Fibroblast of mammary gland (primary cell): ENCODE measurements around the gene DVL2.

ENCODE experiments used
- DNase-seq: peaks from one replicate; pipeline ENCODE4 v3.0.0-alpha.2; 2010; ENCODE audit warnings: low read depth
- H3K4me3 ChIP-seq: 2 replicates; pipeline ENCODE4 v1.5.1; 2011; ENCODE audit warnings: low read depth, mild to moderate bottlenecking, low read length, moderate library complexity; ENCODE audit not compliant: control insufficient read depth
- TF ChIP-seq, protein P1 (sequence below): conservative IDR thresholded peaks from 2 replicates; pipeline ENCODE4 v1.5.1; 2011; ENCODE audit warnings: low read depth, low read length, inconsistent platforms; ENCODE audit not compliant: control insufficient read depth, insufficient read depth

Gene DVL2

DNA sequence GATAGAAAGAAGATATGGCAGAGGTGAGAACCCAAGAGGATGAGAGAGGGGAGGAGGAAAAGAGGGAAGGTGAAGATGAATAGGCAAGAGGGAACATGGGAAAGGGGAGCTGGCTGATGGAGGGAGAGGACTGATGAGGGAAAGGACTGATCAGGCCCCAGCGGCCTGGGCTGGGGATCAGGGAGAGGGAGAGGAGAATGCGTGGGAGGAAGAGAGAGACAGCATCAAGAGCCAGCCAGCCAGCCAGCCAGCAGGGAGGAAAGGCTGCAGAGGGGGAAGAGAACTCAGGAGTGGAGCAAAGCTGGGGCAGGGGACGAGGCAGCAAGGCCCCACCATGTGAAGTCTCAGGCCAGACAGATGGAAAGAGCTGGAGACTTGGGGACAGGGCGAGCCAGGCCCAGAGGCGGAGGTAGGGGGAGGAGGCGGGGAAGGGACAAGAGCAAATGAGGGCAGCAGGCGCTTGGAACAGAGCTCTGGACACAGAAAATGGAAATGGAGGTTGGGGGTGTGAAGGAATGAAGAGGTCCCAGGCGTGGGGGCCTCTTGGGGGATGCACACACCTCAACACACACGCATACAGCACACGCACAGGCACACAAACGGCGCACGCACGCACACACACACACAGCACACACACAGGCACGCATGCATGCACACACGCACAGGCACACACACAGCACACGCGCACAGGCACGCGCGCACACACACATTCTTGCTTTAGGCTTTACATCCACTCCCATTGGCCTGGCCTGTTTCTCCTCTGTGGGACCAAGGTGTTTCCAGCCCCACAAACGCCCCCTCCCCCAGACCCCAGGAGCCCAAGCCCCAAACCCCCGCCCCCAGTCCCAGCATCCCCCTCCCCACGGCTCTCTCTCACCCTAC is 27.0 kb downstream of the DVL2 start:
- TF ChIP-seq, protein P1, sequence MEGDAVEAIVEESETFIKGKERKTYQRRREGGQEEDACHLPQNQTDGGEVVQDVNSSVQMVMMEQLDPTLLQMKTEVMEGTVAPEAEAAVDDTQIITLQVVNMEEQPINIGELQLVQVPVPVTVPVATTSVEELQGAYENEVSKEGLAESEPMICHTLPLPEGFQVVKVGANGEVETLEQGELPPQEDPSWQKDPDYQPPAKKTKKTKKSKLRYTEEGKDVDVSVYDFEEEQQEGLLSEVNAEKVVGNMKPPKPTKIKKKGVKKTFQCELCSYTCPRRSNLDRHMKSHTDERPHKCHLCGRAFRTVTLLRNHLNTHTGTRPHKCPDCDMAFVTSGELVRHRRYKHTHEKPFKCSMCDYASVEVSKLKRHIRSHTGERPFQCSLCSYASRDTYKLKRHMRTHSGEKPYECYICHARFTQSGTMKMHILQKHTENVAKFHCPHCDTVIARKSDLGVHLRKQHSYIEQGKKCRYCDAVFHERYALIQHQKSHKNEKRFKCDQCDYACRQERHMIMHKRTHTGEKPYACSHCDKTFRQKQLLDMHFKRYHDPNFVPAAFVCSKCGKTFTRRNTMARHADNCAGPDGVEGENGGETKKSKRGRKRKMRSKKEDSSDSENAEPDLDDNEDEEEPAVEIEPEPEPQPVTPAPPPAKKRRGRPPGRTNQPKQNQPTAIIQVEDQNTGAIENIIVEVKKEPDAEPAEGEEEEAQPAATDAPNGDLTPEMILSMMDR: no peak
- DNase-seq: peak; percentile 48
- H3K4me3 ChIP-seq: no peak overlapping the region

DNA sequence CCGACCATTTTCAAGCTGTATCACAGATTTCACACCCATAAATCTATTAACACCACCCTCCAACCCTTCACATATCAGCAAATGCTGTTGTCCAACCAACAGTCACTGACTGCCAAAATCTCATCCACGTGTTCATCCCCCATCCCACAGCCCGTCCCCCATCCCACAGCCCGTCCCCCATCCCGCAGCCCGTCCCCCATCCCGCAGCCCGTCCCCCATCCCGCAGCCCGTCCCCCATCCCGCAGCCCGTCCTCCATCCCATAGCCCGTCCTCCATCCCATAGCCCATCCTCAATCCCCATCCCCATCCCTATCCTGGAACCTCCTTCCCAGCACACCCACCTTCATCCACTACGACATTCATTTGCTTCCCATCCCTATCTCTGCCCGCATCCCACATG is 28.8 kb downstream of the DVL2 start:
- peak overlapping the region; percentile 54 for H3K4me3 ChIP-seq
- no peak for DNase-seq
- TF ChIP-seq, protein P1: no peak

DNA sequence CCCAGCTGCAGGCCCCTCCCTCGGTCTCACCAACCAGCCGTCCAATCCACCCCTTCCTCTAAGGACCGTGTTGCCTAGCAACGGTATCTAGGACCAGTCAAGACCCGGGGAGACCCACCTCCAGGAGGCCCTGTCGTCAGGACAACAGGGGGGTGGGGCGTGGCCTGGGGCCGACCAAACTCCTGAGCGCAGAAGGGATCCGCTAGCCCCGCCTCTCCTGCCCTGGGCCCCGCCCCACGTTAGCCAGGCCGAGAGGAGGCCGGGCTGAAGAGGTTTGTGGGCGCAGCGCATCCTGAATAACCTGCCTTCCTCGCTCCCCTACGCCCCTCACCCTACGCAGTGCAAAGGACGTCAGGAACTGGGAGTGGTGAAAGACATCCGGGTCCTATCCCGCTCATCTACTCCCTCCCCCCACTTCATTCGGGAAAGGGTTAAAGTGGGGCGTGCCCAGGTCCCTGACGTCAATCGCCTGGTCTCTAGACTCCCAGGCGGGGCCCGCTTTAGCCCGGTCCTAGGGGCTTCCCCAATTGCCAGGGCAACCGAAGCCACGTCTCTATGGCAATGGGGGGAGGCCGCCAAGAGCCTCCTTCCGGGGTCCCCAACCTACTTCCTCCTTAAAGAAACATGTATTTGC is 29.4 kb downstream of the DVL2 start:
- TF ChIP-seq, protein P1: no peak
- peak; percentile 80 for DNase-seq

DNA sequence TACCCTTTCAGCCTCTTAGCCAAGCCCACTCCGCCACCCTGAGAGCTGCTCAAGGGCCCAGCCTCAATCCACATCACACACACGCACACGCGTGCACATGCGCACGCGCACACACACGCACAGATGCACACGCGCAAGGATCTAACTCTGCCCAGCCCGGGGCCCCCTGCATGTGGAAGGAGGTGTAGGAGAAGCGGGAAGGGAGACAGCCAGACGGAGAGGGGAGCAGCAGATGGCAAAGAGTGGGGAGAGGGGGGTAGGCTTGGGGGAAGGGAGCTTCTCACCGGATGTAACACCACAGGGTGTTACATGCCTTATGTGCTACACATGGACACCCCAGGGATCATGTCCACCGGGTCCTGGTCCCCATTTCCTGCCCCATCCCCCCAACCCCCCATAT is 30.0 kb downstream of the DVL2 start:
- H3K4me3 ChIP-seq: peak overlapping the region; percentile 54
- no peak for DNase-seq
- TF ChIP-seq, protein P1: no peak

More for the DNA sequence above, 29.4 kb downstream of the DVL2 start:
- H3K4me3 ChIP-seq: peak overlapping the region; percentile 54

DNA sequence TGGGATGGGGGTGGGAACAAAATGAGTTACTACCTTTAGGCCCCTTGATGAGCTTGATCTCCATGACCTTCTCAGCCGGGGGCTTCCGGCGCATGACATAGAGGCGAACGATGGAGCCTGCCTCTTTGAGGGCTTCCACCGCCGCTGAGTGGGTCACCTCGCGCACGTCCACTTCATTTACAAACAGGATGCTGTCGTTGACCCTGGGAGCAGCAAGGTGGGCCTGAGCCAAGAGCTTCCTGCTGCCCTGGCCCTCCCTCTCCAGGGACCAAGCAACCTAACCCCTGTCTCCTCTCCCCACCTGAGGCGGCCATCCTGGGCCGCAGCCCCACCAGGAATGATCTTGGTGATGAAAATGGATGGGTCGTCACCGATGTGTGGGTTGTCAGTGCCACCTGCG is 30.9 kb downstream of the DVL2 start:
- no peak for DNase-seq
- H3K4me3 ChIP-seq: no peak overlapping the region
- TF ChIP-seq, protein P1: no peak

DNA sequence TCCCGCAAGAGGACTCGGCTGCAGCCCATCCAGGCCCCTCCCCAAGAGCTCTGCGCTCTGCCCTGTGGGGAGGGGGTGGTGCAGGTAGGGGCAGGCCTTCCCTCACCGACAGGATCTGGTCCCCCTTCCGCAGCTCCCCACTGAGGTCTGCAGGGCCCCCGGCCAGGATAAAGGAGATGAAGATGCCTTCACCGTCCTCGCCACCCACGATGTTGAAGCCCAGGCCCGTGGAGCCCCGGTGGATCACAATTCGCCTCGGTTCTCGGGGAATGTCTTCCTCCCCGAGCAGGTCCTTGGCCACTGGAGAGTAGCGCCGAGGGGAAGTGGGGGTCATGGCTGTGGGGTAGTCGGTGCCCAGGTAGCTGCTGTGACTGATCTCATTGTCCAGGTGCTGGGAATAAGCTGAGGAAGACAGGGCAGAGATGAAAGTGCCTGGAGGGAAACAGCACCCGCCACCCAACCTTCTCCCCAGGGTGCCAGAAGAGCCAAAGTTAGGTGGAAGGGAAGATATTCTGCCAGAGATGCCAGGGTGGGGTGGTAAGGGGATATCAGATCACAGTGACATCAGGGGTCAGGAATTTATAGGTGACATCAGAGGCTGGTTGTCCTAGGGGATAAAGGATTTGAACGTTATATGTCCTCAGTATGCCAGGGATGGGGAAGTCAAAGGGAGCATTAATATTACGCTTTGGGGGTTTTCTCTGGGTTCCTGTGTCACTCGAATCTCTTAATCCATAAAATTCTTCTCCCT is 37.5 kb downstream of the DVL2 start:
- DNase-seq: no peak
- TF ChIP-seq, protein P1: no peak
- no peak overlapping the region for H3K4me3 ChIP-seq
